Hematopoietic multipotent progenitor cell treated with erythropoietin and hydrocortisone succinate and interleukin-3 and kit ligand, for 8 days (in vitro differentiated cells): Measurements from ENCODE around the gene KDM5C.

ENCODE experiments used
- DNase-seq: peaks from one replicate; pipeline ENCODE4 v3.0.0-alpha.2; 2015

Gene KDM5C

DNA sequence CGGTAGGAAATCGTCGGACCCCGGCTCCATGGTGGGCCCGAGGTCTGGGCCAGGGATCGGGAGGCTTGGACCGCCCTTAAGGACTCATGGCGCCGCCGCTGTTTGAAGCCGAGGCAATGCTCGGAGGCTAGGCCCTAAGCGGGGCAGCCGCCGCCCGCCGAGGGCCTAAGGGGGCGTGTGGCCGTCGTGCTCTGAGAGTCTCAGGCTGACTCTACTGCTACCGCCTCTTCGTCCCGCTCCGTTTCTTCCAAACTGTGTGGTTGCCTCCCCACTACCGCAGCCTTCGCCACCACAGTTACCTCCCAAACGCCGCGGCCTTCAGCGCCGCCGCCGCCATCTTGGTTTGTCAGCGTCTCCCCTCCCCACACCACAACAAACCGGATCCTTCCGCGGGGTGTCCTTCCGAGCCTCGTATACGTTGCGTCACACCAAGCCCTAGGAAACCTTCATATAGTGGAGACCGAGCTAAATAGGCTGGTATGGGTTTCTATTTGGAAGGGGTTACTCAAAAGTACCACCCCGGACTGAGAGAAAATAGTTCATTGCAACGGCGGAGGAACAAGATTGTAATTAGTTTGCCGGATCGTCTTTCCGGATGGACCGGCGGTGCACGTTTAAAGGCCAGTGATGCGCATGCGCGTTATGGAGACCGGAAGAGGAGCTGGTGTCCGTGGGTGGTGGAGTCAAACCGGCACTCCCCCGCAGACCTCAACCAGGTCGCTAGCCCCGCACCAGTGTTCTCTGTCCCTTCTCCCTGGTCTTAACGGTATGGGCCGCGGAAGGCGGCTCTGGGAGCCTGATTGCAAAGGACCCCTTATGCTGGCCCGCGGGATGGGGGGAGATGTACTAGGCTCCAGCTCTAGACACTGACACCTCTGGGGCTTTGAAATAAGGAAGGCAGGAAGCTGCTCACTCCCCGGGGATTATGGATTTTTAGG lies at the start of gene KDM5C:
Gene KDM5C (minus strand): TSS at position 348 of the 938 bp plus-strand sequence. CDS start 318 bp downstream, at position 30.
- peak; percentile 93 for DNase-seq

DNA sequence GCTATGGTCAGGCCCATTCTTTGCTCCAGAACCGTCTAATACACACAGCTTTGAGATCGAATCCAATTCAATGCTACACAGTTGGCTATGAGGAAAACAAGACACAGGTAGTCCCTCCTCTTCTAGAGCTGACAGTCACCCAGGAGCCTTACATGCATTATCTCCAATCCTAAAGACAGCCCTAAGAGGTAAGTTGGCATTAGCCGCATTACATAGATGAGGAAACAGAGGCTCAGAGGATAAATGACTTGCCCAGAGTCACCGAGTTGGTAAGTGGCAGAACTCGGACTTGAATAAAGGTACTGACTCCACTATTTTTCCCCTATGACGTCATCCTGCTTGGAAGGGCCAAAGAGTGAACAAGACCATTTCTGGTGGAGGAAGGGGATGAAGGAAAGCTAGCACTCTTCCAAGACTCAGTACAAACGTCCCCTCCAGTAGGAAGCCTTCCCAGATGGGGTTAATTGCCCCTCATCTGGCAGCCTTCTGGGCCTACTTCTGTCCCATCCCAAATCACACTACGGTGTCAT lies 47.9 kb upstream of the KDM5C start:
- no peak for DNase-seq

DNA sequence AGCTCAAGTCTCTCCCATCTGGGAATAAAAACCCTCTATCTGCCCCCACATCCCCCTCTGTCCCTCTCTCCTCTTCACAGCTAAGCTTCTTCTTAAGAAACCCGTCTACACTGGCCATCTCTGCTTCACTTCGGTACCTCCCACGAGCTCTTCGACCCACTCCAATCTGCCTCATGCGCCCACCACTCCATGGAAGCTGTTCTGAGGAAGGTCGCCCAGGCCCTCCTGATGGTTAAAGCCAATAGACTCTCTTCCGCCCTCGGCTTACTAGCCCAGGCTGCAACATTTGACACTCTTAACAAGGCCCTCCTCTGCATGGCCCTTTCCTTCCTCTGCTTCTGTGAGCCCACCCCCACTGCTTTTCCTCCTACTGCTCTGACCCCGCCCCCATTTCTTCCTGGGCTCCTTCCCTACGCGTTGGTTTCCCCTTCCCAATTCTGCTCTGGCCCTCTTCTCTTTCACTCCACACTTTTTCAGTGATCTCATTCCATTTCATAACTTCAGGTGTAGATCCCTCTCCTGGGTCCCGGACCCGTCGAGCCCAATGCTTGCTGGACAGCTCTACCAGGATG lies 44.6 kb upstream of the KDM5C start:
- no peak for DNase-seq

DNA sequence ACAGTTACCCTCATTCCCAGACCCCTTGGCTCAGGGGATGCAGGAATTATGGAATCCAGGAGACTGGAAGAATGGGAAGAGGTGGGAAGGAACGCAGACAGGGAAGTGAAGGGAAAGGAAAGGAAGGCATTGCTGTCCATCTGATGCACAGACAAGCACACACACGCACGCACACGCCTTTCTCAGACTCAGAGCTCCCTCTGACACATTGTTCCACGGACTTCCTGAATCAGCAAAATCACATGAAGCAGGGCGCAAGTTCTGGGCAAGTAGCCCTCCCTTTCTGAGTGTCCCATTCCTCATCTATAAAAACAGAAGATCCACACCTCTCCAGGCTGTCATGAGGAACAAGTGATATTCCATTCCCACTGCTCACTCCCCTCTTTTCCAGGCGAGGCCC lies 43.2 kb upstream of the KDM5C start:
- no peak for DNase-seq

DNA sequence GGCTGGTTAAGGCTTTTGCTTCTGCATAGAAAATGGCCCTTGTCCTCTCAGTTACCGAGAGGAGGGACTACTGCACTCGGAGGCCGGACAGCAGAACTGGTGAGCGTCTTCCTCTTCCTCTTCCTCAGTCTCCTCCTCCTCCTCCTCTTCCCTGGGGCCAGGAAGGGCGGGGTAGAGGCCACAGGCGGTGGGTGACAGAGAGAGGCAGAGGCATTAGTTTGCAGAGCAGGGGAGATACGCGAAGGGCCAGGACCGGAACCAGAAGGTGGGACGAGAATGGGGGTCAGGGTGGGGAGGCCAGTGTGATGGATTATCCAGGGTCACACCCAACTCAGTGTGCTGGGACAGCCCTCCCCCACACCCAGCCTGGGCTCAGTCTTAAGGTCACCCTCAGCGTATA lies 41.9 kb upstream of the KDM5C start:
- DNase-seq = no peak

GRCh38 chrX:53265771-53266574 lies 41.0 kb upstream of the KDM5C start:
- no peak for DNase-seq

DNA sequence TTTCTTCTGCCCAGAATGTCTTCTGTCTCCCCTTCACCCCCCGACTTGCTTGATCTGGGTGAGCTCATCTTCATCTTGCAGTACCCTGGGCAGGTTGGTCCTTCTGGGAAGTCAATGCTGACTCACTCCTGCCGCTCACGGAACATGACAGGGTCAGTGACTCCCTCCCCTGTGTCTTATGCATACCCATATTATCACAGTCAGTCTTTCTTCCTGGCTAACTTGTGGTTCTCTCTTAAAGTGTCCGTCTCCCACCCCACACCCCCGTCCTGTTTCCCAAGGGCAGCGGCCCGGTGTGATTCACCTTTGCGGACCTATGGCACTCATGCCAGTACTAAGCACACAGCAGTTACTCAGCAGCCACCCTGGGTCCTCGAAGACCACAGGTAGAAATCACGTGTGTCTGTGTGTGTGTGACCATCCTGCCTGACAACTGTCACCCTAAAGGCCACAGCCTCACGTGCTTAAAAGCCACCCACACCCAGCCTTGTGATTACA lies 38.6 kb upstream of the KDM5C start:
- peak; percentile 55 for DNase-seq

DNA sequence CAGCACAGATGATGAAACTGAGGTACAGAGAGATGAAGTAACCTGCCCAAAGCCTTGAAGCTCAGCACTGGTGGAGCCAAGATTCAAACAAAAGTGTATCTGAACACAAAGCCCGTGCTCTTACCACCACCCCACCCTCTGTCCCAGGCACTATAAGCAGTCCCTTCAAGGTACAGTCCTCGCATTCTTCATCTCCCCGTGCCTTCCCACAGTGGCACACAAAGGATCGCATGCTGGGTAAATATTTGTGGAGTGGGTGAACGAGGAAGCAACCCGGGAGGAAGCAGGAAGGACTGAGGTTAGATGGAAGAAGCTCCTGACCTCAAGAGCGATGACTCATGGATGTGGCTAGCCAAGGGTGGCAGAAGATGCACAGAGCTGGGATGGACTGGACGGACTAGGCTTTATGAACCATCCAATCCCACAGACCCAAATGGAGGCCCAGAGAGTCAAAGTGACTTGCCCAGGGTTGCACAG lies 37.9 kb upstream of the KDM5C start:
- DNase-seq = peak; percentile 13

GRCh38 chrX:53262189-53262917 lies 37.3 kb upstream of the KDM5C start:
- DNase-seq = no peak

GRCh38 chrX:53261355-53261972 lies 36.5 kb upstream of the KDM5C start:
- no peak for DNase-seq

DNA sequence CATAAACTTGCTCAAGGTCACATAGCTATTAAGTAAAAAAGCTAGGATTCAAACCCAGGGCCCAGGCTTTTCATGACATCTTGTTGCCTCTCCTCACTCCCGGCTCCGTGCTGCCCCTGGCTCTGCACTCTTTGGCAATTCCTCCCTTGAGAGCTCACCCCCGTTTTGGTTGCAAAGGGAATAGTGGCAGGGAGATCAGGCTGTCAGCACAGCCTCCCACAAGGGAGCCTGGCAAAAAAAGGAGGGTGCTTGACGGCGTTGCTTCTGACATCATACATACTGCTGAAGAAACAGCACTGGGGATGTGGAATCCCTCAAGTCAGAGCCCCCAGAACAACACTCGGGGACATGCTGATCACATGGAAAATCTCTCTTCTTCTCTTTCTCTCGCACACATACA lies 35.8 kb upstream of the KDM5C start:
- no peak for DNase-seq

DNA sequence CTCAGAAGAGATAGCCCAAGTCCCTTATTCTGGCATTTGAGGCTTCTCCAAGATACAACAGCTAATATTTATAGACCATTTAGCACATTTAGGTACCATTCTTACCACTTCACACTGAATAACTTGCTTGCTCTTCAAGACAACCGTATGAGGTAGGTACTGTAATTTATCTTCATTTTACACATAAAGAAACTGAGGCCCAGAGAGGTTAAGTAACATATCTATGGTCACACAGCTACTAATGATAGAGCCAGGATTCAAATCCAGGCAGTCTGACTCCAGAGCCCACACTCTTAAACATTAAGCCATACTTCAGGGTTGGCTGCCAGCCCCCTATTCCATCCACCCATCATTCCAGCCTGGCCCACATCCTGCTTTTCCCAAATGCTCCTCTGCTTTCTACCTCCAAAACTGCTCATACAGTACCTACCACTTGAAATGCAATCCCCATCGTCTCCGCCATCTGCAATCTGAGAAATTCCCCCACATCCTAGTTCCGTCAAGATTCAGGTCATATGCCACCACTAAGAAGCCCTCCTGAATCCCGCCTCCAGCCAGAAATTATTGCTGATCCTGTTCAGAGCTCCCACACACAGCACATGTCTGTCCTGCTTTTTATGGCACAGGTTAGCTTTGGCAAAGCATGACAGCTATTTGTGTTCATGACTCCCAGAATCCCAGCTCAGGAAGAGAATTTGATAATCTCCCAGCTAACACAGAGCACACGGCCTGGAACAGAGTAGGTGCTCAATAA lies 32.8 kb upstream of the KDM5C start:
- DNase-seq = no peak

DNA sequence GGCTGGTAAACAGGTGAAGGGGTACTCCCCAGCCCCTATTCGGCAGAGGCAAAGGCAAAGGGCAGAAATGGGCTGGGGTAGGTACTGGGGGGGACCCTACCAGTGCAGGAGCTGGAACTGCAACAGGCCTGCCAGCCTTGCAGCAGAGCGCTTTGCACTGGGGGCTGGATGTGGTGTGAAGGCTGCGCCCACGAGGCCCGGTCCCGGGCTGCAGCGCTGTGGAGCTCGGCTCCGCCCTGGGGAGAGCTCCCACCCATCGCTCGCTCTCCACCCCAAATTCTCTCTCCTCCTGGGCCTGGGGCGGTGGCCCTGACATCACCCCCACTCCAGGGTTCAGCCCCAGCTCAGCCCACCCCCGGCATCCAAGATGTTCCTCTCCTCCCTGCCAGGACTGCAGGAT lies 32.2 kb upstream of the KDM5C start:
- no peak for DNase-seq

- DNase-seq = no peak
These were observed 31.5 kb upstream of the KDM5C start for GRCh38 chrX:53256446-53257041.

GRCh38 chrX:53255738-53256191 lies 30.8 kb upstream of the KDM5C start:
- peak; percentile 84 for DNase-seq

DNA sequence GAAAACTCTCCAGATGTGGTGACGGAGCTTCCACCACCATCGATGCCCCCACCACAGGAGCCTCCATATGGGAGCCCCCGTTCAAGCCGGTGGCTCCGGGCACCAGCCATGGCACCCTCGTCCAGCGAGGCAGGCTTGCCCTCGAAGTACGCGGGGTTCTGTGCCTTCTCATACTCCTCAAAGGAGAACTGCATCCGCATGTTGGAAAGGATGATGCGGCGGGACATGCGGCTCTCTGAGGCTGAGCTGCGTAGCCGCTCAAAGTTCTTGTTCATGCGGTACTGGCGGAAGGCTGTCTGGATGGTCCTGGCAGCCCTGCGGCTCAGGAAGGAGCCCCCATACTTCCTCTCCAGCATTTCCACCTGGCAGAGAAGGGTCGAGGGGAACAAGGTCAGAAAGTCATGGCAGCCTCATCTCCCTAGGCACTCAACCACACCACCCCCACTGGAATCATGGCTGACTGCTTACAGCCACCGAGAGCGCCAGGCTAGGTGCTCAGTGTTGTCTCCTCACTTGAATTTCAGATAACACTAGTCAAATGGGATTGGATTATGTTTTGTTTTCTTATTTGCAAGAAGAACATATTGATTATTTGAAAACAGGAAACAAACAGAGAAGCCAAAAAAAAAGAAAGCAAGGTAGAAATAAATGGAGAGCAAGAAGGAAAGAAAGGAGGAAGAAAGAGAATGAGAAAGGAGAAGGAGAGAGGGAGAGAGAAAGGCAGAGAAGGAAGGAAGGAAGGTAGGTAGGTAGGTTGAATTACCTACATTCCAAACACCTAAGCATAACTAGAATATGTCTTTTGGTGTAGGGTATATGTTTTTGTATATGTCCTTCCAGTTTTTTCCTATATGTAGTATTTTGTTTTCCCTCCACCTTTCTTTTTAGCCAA lies 29.8 kb upstream of the KDM5C start:
- no peak for DNase-seq

DNA sequence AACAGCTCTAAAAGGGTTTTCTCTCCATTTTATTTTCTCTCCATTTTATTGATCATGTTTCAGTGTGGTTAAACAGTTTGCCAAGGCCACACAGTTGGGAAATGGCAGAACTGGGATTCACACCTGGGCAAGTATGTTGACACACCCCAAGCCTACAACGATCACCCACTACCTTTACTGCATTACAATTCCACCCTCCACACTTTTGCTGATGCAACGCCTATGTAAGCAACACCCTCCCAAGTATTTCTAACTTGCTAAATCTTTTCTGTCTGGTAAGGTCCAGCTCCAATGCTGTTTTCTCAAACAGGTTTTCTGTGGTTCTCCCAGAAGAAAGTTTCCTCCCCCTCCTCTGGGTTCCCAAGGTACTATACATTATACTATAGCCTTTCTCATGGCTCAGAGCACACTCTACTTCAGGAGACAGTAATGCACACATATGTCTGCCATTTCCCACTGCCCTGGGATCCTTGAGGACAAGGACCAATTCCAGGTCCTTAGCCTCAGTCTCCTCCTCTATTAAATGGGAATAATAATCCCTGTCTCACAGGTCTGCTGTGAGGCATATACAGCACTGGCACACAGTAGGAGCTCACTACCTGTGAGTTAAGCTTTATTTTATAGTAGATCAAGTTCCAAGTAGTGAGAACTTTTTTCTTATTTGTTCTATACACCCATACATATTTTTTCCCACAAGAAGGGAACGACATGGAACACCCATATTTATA lies 28.4 kb upstream of the KDM5C start:
- DNase-seq = no peak

DNA sequence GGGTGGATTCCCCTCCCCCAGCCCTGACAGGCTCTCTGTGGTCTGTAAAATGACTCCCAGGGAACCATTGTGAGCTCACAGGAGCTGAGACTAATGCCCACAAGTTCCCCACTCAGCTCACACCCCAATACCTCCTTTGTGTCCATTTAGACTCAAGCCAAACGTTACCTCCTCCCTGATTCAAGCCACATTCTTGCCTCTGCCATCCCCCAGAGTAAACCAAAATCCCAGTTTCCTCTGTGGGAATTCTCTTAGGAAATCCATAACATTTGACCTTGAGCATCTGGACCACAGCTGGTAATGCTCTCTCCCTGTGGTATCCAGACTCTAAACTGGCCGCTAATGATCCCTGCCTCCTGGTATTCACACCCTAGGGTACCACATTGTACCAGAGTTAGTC lies 26.3 kb upstream of the KDM5C start:
- no peak for DNase-seq

DNA sequence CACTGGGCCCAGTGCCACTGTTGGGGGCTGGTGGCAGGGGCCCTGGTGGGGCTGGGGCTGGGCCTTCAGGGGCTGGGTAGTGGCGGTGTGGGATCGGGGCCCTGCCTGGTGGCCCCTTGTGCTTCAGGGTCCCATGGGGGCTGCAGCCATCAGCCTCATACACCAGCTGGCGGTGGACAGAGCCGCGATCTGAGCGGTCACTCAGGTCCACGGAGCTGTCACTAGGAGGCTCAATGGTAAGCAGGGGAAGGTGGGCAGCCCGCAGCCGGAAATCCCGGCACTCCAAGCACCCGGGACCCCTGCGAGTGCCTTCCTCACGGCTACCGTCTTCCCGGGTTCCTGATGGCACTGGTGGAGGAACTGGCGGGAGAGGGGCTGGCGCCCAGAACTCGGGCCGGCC lies 25.5 kb upstream of the KDM5C start:
- DNase-seq = no peak
